Measurements from ENCODE around the gene AAK1.
"Not testable (repeated sequence)": the region's sequence is repeated elsewhere in the genome, so short reads cannot be mapped to it uniquely, and the experiment has no call there.

Gene AAK1

GRCh38 chr2:69592511-69592910, 51.0 kb downstream of the AAK1 start:
- no peak for DNase-seq

- DNase-seq, result no peak
These were observed 53.4 kb downstream of the AAK1 start for GRCh38 chr2:69589973-69590652.

GRCh38 chr2:69588945-69589344, 54.6 kb downstream of the AAK1 start:
- DNase-seq, result no peak

DNA sequence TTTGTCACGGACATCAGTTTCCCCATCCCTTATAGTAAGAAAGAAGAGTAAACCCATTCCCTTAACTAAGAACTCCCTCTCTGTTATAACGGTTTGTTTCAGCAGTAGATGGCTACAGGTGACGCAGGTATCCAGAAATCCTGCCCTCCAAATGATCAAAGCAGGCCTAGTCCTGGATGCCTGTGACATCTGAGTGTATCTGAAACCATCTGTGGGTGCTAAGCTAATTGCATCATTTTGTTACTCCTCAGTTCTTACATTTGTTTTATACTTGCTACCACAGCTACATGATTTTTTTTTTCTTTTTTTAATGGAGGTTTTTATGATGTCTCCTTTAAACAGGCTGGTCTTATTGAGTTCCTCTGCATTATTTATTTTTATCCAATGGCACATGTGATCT, 55.1 kb downstream of the AAK1 start:
- DNase-seq, result no peak

GRCh38 chr2:69585855-69586555, 57.5 kb downstream of the AAK1 start:
- no peak for DNase-seq

DNA sequence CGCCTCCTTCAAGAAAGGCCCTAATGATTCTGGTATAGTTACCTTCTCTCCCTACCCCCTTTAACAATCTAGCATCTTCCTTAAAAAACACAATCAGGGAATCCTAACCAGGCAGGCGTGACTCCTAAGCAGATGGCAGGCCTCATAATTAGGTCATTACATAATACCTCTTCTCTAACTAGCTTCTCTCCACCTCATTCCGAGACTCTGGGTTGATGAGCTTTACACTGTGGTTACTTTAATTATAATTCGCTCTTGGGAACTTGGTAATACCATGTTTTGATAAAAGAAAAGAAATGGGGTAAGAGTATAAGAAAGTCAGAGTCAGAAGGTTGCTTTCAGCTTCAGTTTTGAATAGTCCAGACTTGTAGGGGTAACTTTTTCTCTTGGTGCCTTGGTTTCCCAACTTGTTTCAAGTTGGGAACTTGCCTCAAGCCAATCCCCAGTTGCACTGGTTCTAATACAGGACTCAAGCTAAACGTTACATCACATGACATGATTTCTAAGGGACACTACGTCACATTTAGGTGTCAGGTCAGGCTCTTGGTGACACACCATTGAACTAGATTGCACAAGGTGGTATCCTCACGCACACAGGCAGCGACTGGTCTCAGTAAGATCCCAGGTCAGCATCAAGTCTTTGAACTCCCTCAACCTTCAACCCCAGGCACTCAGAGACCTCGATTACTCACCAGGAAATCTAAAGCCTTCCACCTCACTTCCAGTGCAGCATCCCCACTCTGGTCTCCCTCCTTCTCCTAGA, 59.2 kb downstream of the AAK1 start:
- DNase-seq, result no peak

DNA sequence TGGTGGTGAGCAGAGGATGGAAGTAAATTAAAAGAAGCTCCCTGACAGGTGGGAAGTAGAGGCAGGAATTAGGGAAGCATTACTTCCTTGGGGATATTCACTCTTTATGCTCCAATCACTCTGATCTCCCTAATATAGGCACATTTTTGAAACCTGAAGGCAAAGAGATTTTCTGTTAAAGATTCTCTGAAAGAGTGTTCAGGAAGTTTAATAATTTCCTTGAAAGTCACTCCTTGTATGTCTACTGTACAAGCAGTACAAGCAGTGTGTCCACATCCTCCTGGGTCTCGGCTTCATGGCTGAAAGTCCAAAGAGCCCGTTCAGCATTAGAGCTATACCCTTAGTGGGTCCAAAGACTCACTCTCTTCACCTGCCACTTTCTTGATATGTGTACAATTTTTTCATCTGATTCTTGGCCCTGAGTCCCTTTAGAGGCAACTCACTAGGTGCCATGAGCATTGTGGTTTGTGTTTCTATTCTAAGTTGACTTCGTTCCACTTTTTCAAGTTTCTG, 60.2 kb downstream of the AAK1 start:
- no peak for DNase-seq

DNA sequence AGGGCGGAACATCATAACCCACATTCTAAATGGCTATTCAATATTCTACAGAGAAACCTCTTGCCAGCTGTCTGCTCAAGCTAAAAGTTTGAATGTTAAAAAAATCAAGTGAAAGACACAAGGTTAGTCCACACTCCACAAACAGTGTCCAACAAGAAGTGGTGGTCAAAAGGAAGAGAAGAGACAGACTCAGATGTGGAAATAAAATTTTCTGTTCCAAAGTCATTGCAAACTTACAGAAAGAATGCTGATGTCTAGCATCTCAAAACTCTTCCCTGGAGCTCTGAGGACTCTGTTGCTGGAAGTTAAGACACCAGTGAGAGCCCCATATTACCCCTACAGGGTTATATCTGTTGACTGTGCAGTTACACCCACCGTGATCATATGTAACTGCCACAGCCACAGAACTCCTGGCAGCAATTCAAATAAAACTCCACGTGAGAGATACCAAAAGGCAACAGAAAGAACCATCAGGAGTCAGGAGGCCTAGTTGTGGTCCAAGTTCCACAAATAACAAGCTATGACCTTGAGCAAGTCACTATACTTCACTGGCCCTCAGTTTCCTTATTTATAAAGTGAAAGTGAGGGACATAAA, 60.9 kb downstream of the AAK1 start:
- DNase-seq, result no peak

DNA sequence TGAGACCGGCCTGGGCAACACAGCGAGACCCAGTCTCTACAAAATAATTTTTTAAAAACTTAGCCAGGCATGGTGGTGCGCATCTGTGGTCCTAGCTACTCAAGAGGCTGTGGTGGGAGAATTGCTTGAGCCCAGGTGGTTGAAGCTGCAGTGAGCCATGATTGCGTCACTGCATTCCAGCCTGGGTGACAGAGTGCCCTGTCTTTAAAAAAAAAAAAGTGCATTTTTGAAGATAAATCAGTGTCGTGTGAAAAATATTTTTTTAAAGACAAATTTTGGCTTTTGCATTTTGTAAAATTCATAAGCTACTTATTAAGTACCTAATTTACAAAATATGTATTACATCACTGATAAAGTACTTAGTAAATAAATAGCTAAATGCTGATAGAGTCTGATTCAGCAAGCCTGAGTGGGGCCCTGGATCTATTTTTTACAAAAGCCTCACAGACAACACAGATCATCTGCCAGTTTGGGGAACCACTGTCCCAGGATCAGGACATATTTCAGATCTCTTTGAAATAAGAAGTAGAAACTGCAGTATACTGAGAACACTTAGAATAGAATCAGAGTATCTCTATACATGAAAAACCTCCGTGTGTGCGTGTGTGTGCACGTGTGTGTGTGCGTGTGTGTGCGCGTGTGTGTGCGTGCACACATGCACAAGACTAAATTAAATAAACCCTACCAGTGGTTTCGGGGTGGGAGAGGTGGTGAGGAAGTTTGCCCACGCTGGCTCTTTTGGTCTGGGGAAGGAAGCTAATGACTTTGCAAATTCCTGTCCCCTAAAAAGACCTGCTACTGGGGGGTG, 61.6 kb downstream of the AAK1 start:
- DNase-seq, result no peak

- no peak for DNase-seq
These were observed 63.1 kb downstream of the AAK1 start for GRCh38 chr2:69580486-69580885.

GRCh38 chr2:69579536-69579935, 64.0 kb downstream of the AAK1 start:
- DNase-seq, result no peak

GRCh38 chr2:69578198-69578540, 65.4 kb downstream of the AAK1 start:
- DNase-seq, result no peak

DNA sequence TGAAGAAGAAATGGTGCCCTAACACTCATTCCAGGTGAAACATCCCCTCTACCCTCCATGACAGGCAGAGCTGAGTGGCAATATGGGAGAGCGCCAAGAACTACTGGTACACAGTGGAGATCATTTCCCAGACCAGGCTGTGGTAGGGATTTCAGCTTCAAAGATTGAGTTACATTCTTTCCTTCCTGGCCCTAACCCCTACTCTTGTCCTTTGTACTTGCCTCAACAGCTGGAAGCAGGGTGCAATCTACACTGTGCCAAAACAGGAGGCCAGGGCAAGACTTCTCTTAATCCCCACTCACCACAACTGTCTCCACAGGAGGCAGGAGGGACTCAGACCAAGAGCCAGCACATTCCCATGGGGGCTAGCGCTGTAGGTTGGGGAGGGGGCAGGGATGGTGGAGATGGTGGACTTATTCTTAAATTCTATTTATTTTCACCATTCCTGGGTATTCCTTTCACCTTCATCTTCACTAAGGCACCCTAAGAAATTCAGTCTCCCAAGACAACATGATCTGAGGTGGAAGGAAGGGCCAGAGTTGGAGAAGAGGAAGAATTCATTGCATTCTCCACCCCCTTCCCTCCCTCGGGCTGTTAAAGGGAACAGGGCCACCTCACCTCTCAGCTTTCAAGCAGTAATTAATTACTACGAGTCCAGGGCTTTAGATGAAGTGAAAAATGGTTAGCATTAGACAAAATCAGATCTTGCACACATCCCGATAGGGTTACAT, 65.9 kb downstream of the AAK1 start:
- DNase-seq, result no peak

GRCh38 chr2:69576880-69577279, 66.7 kb downstream of the AAK1 start:
- DNase-seq, result no peak

DNA sequence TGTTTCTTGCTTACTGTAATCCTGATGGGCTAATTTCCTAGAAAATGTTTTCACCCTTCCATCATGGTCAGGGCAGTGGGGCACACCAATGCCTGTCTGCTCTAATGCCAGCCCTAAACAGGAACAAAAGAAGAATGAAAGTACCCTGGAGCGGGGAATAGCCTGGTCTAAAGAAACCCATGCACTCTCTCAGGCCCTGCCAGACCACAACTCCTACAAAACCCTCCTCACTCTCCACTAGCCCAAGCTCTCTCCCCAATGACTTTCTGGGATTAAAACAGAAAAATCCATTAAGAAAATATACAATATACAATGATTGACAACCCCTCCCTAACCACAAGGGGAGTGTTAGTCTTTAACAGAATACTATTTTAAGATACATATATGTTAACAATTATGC, 67.6 kb downstream of the AAK1 start:
- DNase-seq, result no peak

- not testable (repeated sequence) for DNase-seq
These were observed 68.2 kb downstream of the AAK1 start for GRCh38 chr2:69575371-69575770.

GRCh38 chr2:69572641-69573040, 70.9 kb downstream of the AAK1 start:
- DNase-seq, result no peak

GRCh38 chr2:69571189-69571588, 72.3 kb downstream of the AAK1 start:
- DNase-seq, result no peak

GRCh38 chr2:69570474-69570873, 73.1 kb downstream of the AAK1 start:
- no peak for DNase-seq

GRCh38 chr2:69567909-69568300, 75.6 kb downstream of the AAK1 start:
- DNase-seq, result no peak

- DNase-seq, result no peak
These were observed 76.2 kb downstream of the AAK1 start for GRCh38 chr2:69567157-69567908.
